ENCODE data around the gene XIAP. TPM values are rescaled to one million over a fixed set of nuclear protein-coding genes. Genes with fewer than 3 reads are reported as not detected.
"Not testable (repeated sequence)": the region's sequence is repeated elsewhere in the genome, so short reads cannot be mapped to it uniquely, and the experiment has no call there.

XIAP gene
- total and polyA plus RNA-seq, 9 of the 15 experiments (the other 6 are each of a cell fraction or from before 2014, with no cell fraction given): 5.7 to 40.5 (median 19.8) TPM

- TF ChIP-seq TAF15 (IDR thresholded peaks at IDR 0.05; ENCODE audit: low read depth, low read length): no peak
- no peak for TF ChIP-seq ETS1 (conservative IDR thresholded peaks at IDR 0.05; ENCODE audit: control insufficient read depth, low read depth, low read length)
- TF ChIP-seq CREBBP (IDR thresholded peaks at IDR 0.05; ENCODE audit: low read depth, low read length): no peak
- no peak for TF ChIP-seq ARNT (IDR thresholded peaks at IDR 0.05)
- no peak for TF ChIP-seq PBX2 (CRISPR knock-in tag; IDR thresholded peaks at IDR 0.05; ENCODE audit: low read depth)
- TF ChIP-seq PBX2 (tag; conservative IDR thresholded peaks at IDR 0.05; ENCODE audit: low read depth): no peak
- TF ChIP-seq ZNF695 (CRISPR knock-in tag; IDR thresholded peaks at IDR 0.05): no peak
- TF ChIP-seq JUND (IDR thresholded peaks at IDR 0.05; ENCODE audit: borderline replicate concordance, low read depth, low read length): peak; percentile 60; the same call in 1 of the 2 replicates
- TF ChIP-seq JUND (tag; IDR thresholded peaks at IDR 0.05; ENCODE audit: borderline replicate concordance, low read depth, low read length): peak; percentile 39; the same call in 1 of the 3 replicates
- TF ChIP-seq ZC3H8 (IDR thresholded peaks at IDR 0.05): no peak
- TF ChIP-seq ZNF217 (CRISPR knock-in tag; IDR thresholded peaks at IDR 0.05): no peak
- TF ChIP-seq TEAD1 (CRISPR knock-in tag; IDR thresholded peaks at IDR 0.05): no peak
- TF ChIP-seq ZNF263 (CRISPR knock-in tag; IDR thresholded peaks at IDR 0.05; ENCODE audit: borderline replicate concordance): no peak
- no peak for TF ChIP-seq ZNF282 (CRISPR knock-in tag; IDR thresholded peaks at IDR 0.05)
- no peak for TF ChIP-seq TOE1 (IDR thresholded peaks at IDR 0.05; ENCODE audit: borderline replicate concordance)
- TF ChIP-seq TOE1 (CRISPR knock-in tag; IDR thresholded peaks at IDR 0.05; ENCODE audit: borderline replicate concordance, low read depth): no peak
- TF ChIP-seq PURB (CRISPR knock-in tag; IDR thresholded peaks at IDR 0.05; ENCODE audit: low read depth): no peak
Measured at GRCh38 chrX:123835661-123836371, 24.0 kb upstream of the XIAP start (continued).

- H3K9me1 ChIP-seq (ENCODE audit: control insufficient read depth, insufficient read depth, low read length); BruUV-seq (replicated peaks); H3K27ac ChIP-seq (ENCODE audit: extremely low read depth, low read depth, low read length); H2AFZ ChIP-seq (ENCODE audit: low read depth, low read length); CTCF ChIA-PET (ENCODE audit: low intra/inter-chr PET ratio); H3K79me2 ChIP-seq (ENCODE audit: control insufficient read depth, insufficient read depth, low read length); H3K9ac ChIP-seq (ENCODE audit: insufficient read depth in 1 of 2, low read depth in 2 of 2, low read length in 2 of 2); ATAC-seq; POLR2A ChIA-PET; H3K9me3 ChIP-seq (replicated peaks; ENCODE audit: control insufficient read depth, insufficient read depth, low read depth, low read length); H3K4me2 ChIP-seq (ENCODE audit: insufficient read depth, low read length); H3K4me3 ChIP-seq; DNase-seq (ENCODE audit: extremely low read depth in 1 of 4, low spot score in 3 of 4); H3K27me3 ChIP-seq (ENCODE audit: control insufficient read depth in 2 of 2, insufficient read depth in 2 of 2, low read length in 2 of 2); H3K36me3 ChIP-seq (ENCODE audit: control insufficient read depth, insufficient read depth, low read length); H4K20me1 ChIP-seq (replicated peaks; ENCODE audit: control insufficient read depth, insufficient read depth, low read length); intact Hi-C loops (cut with micrococcal nuclease); FAIRE-seq; in situ Hi-C loops (cut with MboI): not testable (repeated sequence)
- peaks cover 0 to 10% of the 10 kb centered on the region in 2 experiments; a peak in 2 of 5 replicates for H3K4me1 ChIP-seq (replicated peaks in 1 of 2; ENCODE audit: control insufficient read depth in 2 of 2, insufficient read depth in 2 of 2, low read length in 2 of 2)
- 54% methylated on average over 2 of the region's 4 CpGs for WGBS (ENCODE audit: insufficient coverage, low coverage, missing lambda C conversion rate)
Measured at GRCh38 chrX:123845129-123845528, 14.7 kb upstream of the XIAP start.
